Measurements from ENCODE around the gene BLCAP.

DNA sequence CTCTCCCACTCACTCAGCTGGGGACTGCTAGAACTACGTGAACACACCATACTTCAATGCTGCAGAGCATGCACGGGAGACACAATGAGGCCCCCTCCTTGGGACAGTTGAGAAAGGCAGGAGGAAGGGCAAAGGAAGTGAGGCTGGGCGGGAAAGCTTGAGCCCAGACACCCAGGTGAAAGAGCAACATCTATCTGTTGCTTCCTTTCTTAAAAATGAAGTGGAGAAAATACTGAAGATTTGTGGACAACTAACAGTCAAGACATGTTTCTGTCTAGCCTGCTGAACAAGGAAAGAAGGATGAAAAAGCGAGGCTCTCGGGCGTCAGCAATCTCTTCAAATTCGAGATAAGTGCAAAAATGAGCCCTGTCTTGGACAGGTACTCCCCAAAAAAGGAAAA, 9.6 kb downstream of the BLCAP start:
- TF ChIP-seq EZH2 (IDR thresholded peaks at IDR 0.05) (no peak), POLR2AphosphoS5 (IDR thresholded peaks at IDR 0.05; ENCODE audit: borderline replicate concordance, low read depth, low read length) (no peak), FOXP2 (optimal IDR thresholded peaks at IDR 0.05; ENCODE audit: control extremely low read depth, extremely low read length, insufficient read depth) (no peak)
